ENCODE measurements around the gene AKR1B1. TPM values are rescaled to one million over a fixed set of nuclear protein-coding genes. Genes with fewer than 3 reads are reported as not detected.

The AKR1B1 gene
- total and polyA plus RNA-seq, 2 donors (not counting 1 experiment from before 2014, with no cell fraction given), result 170 to 213 TPM

DNA sequence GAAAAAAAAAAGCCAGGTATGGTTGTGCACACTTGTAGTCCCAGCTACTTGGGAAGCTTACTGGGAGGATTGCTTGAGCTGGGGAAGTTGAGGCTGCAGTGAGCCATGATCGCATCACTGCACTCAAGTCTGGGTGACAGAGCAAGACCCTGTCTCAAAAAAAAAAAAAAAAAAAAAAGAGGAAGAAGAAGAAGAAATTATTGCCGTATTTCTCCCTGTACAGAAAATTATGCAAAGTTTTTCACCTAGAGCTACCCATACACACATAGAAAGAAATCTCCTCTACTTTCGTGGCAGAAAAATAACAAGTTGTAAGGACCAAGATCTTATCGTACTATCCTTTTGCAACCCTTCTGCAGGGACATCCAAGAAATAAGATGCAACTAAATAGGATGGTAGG is 25.5 kb downstream of the AKR1B1 start:
- Histone ChIP-seq H3K4me3 (replicated peaks in 1 of 4; ENCODE audit: control extremely low read depth in 1 of 4, insufficient read depth in 1 of 4, low read depth in 3 of 4, low read length in 4 of 4) (no peak overlapping the region), H3K36me3 (ENCODE audit: control insufficient read depth, insufficient read depth, low read length) (no peaks in the 10 kb centered on the region), H3K4me1 (ENCODE audit: control insufficient read depth, extremely low read depth, insufficient read depth, low read length) (peaks cover 4% of the 10 kb centered on the region), H3K9me3 (ENCODE audit: control insufficient read depth, insufficient read depth, low read depth, low read length) (no peaks in the 10 kb centered on the region), H2AFZ (ENCODE audit: low read length) (no peak overlapping the region), H3K79me2 (ENCODE audit: control insufficient read depth, insufficient read depth, low read length) (no peaks in the 10 kb centered on the region), H4K20me1 (ENCODE audit: control insufficient read depth, extremely low read depth, insufficient read depth, low read length) (no peaks in the 10 kb centered on the region), H3K27me3 (ENCODE audit: control insufficient read depth, insufficient read depth, low read length) (no peaks in the 10 kb centered on the region), H3K9ac (ENCODE audit: insufficient read depth, low read length) (no peak overlapping the region), H3K4me2 (ENCODE audit: extremely low read depth, insufficient read depth, low read length) (no peak overlapping the region), H3K27ac (ENCODE audit: insufficient read depth, low read length) (no peak overlapping the region)
- no peak for DNase-seq (ENCODE audit: low read depth in 2 of 2)
- TF ChIP-seq EZH2 (IDR thresholded peaks at IDR 0.05; ENCODE audit: low read length, missing control alignments), result no peak
- TF ChIP-seq, protein P1, sequence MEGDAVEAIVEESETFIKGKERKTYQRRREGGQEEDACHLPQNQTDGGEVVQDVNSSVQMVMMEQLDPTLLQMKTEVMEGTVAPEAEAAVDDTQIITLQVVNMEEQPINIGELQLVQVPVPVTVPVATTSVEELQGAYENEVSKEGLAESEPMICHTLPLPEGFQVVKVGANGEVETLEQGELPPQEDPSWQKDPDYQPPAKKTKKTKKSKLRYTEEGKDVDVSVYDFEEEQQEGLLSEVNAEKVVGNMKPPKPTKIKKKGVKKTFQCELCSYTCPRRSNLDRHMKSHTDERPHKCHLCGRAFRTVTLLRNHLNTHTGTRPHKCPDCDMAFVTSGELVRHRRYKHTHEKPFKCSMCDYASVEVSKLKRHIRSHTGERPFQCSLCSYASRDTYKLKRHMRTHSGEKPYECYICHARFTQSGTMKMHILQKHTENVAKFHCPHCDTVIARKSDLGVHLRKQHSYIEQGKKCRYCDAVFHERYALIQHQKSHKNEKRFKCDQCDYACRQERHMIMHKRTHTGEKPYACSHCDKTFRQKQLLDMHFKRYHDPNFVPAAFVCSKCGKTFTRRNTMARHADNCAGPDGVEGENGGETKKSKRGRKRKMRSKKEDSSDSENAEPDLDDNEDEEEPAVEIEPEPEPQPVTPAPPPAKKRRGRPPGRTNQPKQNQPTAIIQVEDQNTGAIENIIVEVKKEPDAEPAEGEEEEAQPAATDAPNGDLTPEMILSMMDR (conservative IDR thresholded peaks at IDR 0.05 in 1 of 2, IDR thresholded peaks at IDR 0.05 in 1 of 2; ENCODE audit: low read depth in 1 of 2, low read length in 2 of 2), result no peak

DNA sequence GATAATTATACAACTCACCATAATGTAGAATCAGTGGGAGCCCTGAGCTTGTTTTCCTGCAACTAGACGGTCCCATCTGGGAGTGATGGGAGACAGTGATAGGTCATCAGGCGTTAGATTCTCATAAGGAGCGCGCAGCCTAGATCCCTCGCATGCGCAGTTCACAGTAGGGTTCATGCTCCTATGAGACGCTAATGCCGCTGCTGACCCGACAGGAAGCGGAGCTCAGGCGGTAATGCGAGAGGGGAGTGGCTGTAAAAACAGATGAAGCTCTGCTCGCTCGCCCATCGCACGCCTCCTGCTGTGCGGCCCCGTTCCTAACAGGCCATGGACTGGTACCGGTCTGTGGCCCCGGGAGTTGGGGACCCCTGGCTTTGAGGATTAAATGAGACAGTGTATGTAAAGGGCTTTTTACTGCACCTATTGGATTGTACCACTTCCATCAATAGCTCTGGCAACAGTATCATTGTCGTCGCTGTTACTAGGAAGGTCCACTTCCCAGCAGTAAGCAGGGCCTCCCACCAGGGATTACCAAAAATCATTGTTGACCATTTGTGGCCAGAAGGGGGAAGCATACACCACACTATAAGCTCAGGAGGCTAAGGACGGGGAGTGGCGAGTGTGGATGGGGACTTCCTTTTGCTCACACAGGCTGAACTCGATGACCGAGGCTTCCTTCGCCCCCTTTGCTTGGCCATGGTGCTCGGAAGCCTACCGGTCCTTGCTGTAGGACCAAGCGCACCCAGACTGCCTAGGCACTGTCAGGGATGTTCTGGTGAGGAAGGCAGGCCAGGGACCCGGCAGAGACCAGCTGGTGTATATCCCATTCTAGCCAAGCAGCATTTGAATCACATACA is 26.4 kb downstream of the AKR1B1 start:
- peak overlapping the region; percentile 93 for H2AFZ ChIP-seq (ENCODE audit: low read length)
- TF ChIP-seq, protein P1 (conservative IDR thresholded peaks at IDR 0.05 in 1 of 2, IDR thresholded peaks at IDR 0.05 in 1 of 2; ENCODE audit: low read depth in 1 of 2, low read length in 2 of 2), result peak; percentile 61 to 77
- TF ChIP-seq EZH2 (IDR thresholded peaks at IDR 0.05; ENCODE audit: low read length, missing control alignments), result no peak
- H3K9ac ChIP-seq (ENCODE audit: insufficient read depth, low read length), result peak overlapping the region; percentile 30
- no peaks in the 10 kb centered on the region for H3K27me3 ChIP-seq (ENCODE audit: control insufficient read depth, insufficient read depth, low read length)
- H3K36me3 ChIP-seq (ENCODE audit: control insufficient read depth, insufficient read depth, low read length), result no peaks in the 10 kb centered on the region
- peak overlapping the region; percentile 79 for H3K4me2 ChIP-seq (ENCODE audit: extremely low read depth, insufficient read depth, low read length)
- no peaks in the 10 kb centered on the region for H3K79me2 ChIP-seq (ENCODE audit: control insufficient read depth, insufficient read depth, low read length)
- H3K27ac ChIP-seq (ENCODE audit: insufficient read depth, low read length), result peak overlapping the region; percentile 82
- peaks cover 4% of the 10 kb centered on the region for H3K4me1 ChIP-seq (ENCODE audit: control insufficient read depth, extremely low read depth, insufficient read depth, low read length)
- peak overlapping the region; percentile 34 to 69 (median 46) for H3K4me3 ChIP-seq (replicated peaks in 1 of 4; ENCODE audit: control extremely low read depth in 1 of 4, insufficient read depth in 1 of 4, low read depth in 3 of 4, low read length in 4 of 4)
- no peaks in the 10 kb centered on the region for H4K20me1 ChIP-seq (ENCODE audit: control insufficient read depth, extremely low read depth, insufficient read depth, low read length)
- no peaks in the 10 kb centered on the region for H3K9me3 ChIP-seq (ENCODE audit: control insufficient read depth, insufficient read depth, low read depth, low read length)
- DNase-seq (ENCODE audit: low read depth in 2 of 2), result peak; percentile 87 to 93

DNA sequence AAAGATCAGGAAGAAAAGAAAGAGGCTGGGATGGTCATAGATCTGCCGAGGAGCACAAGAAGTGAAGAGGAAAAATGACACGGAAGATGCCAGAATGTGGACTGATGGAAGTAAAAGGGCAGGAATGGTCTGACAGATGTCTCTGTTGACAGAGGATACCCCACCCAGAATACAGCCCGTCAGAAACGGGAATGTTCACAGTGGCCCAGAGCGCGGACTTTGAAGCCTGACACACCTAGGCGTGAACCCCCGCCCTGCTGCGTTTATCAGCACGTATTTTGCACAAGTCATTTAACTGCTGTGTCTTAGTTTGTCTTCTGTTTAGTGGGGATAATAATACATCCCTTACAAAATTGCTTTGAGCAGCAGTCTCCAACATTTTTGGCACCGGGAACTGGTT is 27.1 kb downstream of the AKR1B1 start:
- no peaks in the 10 kb centered on the region for H3K27me3 ChIP-seq (ENCODE audit: control insufficient read depth, insufficient read depth, low read length)
- DNase-seq (ENCODE audit: low read depth in 2 of 2), result no peak
- TF ChIP-seq, protein P1 (conservative IDR thresholded peaks at IDR 0.05 in 1 of 2, IDR thresholded peaks at IDR 0.05 in 1 of 2; ENCODE audit: low read depth in 1 of 2, low read length in 2 of 2), result no peak
- no peak for TF ChIP-seq EZH2 (IDR thresholded peaks at IDR 0.05; ENCODE audit: low read length, missing control alignments)
- H3K4me3 ChIP-seq (replicated peaks in 1 of 4; ENCODE audit: control extremely low read depth in 1 of 4, insufficient read depth in 1 of 4, low read depth in 3 of 4, low read length in 4 of 4), result peak overlapping the region; percentile 34 to 69 (median 46)
- H3K79me2 ChIP-seq (ENCODE audit: control insufficient read depth, insufficient read depth, low read length), result no peaks in the 10 kb centered on the region
- H3K4me1 ChIP-seq (ENCODE audit: control insufficient read depth, extremely low read depth, insufficient read depth, low read length), result peaks cover 4% of the 10 kb centered on the region
- H4K20me1 ChIP-seq (ENCODE audit: control insufficient read depth, extremely low read depth, insufficient read depth, low read length), result no peaks in the 10 kb centered on the region
- H2AFZ ChIP-seq (ENCODE audit: low read length), result peak overlapping the region; percentile 93
- no peak overlapping the region for H3K9ac ChIP-seq (ENCODE audit: insufficient read depth, low read length)
- peak overlapping the region; percentile 82 for H3K27ac ChIP-seq (ENCODE audit: insufficient read depth, low read length)
- H3K36me3 ChIP-seq (ENCODE audit: control insufficient read depth, insufficient read depth, low read length), result no peaks in the 10 kb centered on the region
- peak overlapping the region; percentile 79 for H3K4me2 ChIP-seq (ENCODE audit: extremely low read depth, insufficient read depth, low read length)
- no peaks in the 10 kb centered on the region for H3K9me3 ChIP-seq (ENCODE audit: control insufficient read depth, insufficient read depth, low read depth, low read length)
